GM12878 (cell line): Measurements from ENCODE around the gene CHD6. TPM values are rescaled to one million over a fixed set of nuclear protein-coding genes. Genes with fewer than 3 reads are reported as not detected.

Source experiments
- ATAC-seq: fragments of 200-7000 bp; cut with Tn5 transposase; 3 replicates; pipeline ENCODE4 v1.9.1; 2020; ENCODE audit warnings: mild to moderate bottlenecking, moderate library complexity
- BruUV-seq: library from RNA; stranded (reverse); fragments of 400-500 nt; replicated peaks from 2 replicates; lab custom pipeline; 2021; lab: Mats Ljungman, UMichigan
- CTCF ChIA-PET: fragments of 300-600 bp; sonication (Branson Sonifier 250); formaldehyde crosslinking; extraction: SDS; loops from one replicate; lab custom pipeline; 2021; ENCODE audit warnings: inconsistent platforms; lab: Yijun Ruan, JAX
- POLR2A ChIA-PET: fragments of 350-600 bp; formaldehyde crosslinking; extraction: SDS; loops from one replicate; lab custom pipeline; 2021; ENCODE audit warnings: inconsistent platforms; lab: Charles Lee
- RAD21 ChIA-PET: fragments of 300-600 bp; sonication (Branson Sonifier 250); formaldehyde crosslinking; loops from one replicate; lab custom pipeline; 2023; ENCODE audit warnings: antibody characterized with exemption; ENCODE audit not compliant: unreplicated experiment; lab: Charles Lee
- SMC1A ChIA-PET: fragments of 300-600 bp; sonication (Branson Sonifier 250); formaldehyde crosslinking; loops from one replicate; lab custom pipeline; 2023; ENCODE audit not compliant: unreplicated experiment, uncharacterized antibody; lab: Charles Lee
- DNase-seq: peaks from one replicate; pipeline ENCODE4 v3.0.0-alpha.2; 2011; ENCODE audit warnings: low read depth, low spot score
- FAIRE-seq: peaks from 3 replicates; lab custom pipeline; 2011; peaks lifted over from hg19 to GRCh38; lab: Jason Lieb, UNC
- H2AFZ ChIP-seq: 2 replicates; pipeline ENCODE4 v1.6.0; 2011; ENCODE audit warnings: low read depth, low read length, control low read depth; ENCODE audit not compliant: control insufficient read depth
- H3K27ac ChIP-seq: 2 replicates; pipeline ENCODE4 v1.5.1; 2011; ENCODE audit warnings: control low read depth; ENCODE audit not compliant: control insufficient read depth, insufficient read depth
- H3K27me3 ChIP-seq, 2 experiments: replicated peaks in 1 of 2; 2 replicates each; pipeline versions ENCODE4 v1.6.0 to v1.6.1; 2011; ENCODE audit warnings: low read length in 1 of 2; ENCODE audit not compliant: control insufficient read depth in 2 of 2, insufficient read depth in 2 of 2
- H3K36me3 ChIP-seq, 2 experiments: 2 replicates each; pipeline ENCODE4 v1.5.1; 2011; ENCODE audit warnings: low read length in 1 of 2; ENCODE audit not compliant: control insufficient read depth in 2 of 2, insufficient read depth in 2 of 2
- H3K4me1 ChIP-seq: 2 replicates; pipeline ENCODE4 v1.6.1; 2011; ENCODE audit warnings: mild to moderate bottlenecking, low read length, moderate library complexity, mixed read lengths; ENCODE audit not compliant: control insufficient read depth, insufficient read depth
- H3K4me2 ChIP-seq: 2 replicates; pipeline ENCODE4 v1.6.0; 2011; ENCODE audit warnings: control low read depth; ENCODE audit not compliant: control insufficient read depth, insufficient read depth
- H3K4me3 ChIP-seq: fragments of 200-600 bp; sonication (generic); 2 replicates; pipeline ENCODE4 v1.5.1; 2016
- H3K79me2 ChIP-seq: 2 replicates; pipeline ENCODE4 v1.6.0; 2011; ENCODE audit warnings: low read length; ENCODE audit not compliant: control insufficient read depth, insufficient read depth
- H3K9ac ChIP-seq: 2 replicates; pipeline ENCODE4 v1.8.0; 2011; ENCODE audit warnings: low read length, control low read depth, mixed read lengths; ENCODE audit not compliant: control insufficient read depth, insufficient read depth
- H3K9me3 ChIP-seq: replicated peaks from 3 replicates; pipeline ENCODE4 v1.5.1; 2011; ENCODE audit warnings: mild to moderate bottlenecking, low read length; ENCODE audit not compliant: control insufficient read depth, insufficient read depth
- H4K20me1 ChIP-seq: 2 replicates; pipeline ENCODE4 v1.6.0; 2011; ENCODE audit not compliant: control insufficient read depth, insufficient read depth
- ATF2 ChIP-seq: IDR thresholded peaks from 2 replicates; pipeline ENCODE4 v1.6.1; 2012; ENCODE audit warnings: low read length, inconsistent platforms
- BACH1 ChIP-seq: fragments of 450-650 bp; IDR thresholded peaks from 2 replicates; pipeline ENCODE4 v1.6.1; 2017; ENCODE audit warnings: mild to moderate bottlenecking, borderline replicate concordance
- MLLT1 ChIP-seq: fragments of 450-650 bp; IDR thresholded peaks from 2 replicates; pipeline ENCODE4 v1.6.1; 2016; ENCODE audit warnings: mild to moderate bottlenecking
- MYB ChIP-seq: fragments of 150-350 bp; IDR thresholded peaks from 2 replicates; pipeline ENCODE4 v1.6.1; 2014; ENCODE audit warnings: mild to moderate bottlenecking, low read depth, low read length, borderline replicate concordance
- NBN ChIP-seq: fragments of 450-650 bp; IDR thresholded peaks from 2 replicates; pipeline ENCODE4 v1.6.1; 2016
- PAX5 ChIP-seq: IDR thresholded peaks from 2 replicates; pipeline ENCODE4 v1.6.1; 2011; ENCODE audit warnings: low read depth, low read length, borderline replicate concordance
- RCOR1 ChIP-seq: conservative IDR thresholded peaks from 2 replicates; pipeline ENCODE4 v1.6.1; 2012; ENCODE audit warnings: low read depth, low read length, improper control_type of control experiment
- WGBS: methylation state at CpG from one replicate; pipeline ENCODE4 v1.1.6; 2016; ENCODE audit warnings: low lambda C conversion rate; ENCODE audit not compliant: insufficient replicate concordance, insufficient coverage; ENCODE audit errors: missing lambda C conversion rate; 5-methylcytosine and 5-hydroxymethylcytosine counted together
- in situ Hi-C: fragments of 300-500 bp; cut with MboI; formaldehyde crosslinking; loops from 9 replicates; pipeline ENCODE4 v1.14.3; 2018; ENCODE audit warnings: mixed read lengths
- intact Hi-C: fragments of 100-400 bp; cut with micrococcal nuclease; formaldehyde crosslinking; loops from one replicate; pipeline ENCODE4 v1.14.2; 2022; ENCODE audit not compliant: unreplicated experiment
- polyA plus RNA-seq, 11 experiments: library from polyadenylated mRNA; depleted of rRNA in 4 of 11; unstranded in 6 of 11; stranded (reverse) in 5 of 11; fragments of >200 nt; fragmentation: Nextera tagmentation in 4 of 11; fragmentation: Illumina TruSeq in 1 of 11; extraction: Ambion mirVana in 4 of 11; extraction: Trizol in 1 of 11; gene quantifications; 1 replicate in 1 of 11; 2 replicates in 10 of 11; pipeline versions ENCODE4 v1.2.1 to v1.2.3, GENCODE V29; 2011 to 2016; ENCODE audit warnings: inconsistent platforms in 2 of 11, missing spikeins in 2 of 11, low read depth in 1 of 11
- total RNA-seq, 4 experiments: library from RNA; depleted of rRNA in 3 of 4; stranded (reverse); fragments of >200 nt in 3 of 4; fragmentation: Illumina TruSeq in 1 of 4; extraction: Trizol in 1 of 4; gene quantifications; 2 replicates each; pipeline versions ENCODE4 v1.2.1 to v1.2.3, GENCODE V29; 2013 to 2021
- TF ChIP-seq, protein P1 (sequence below): IDR thresholded peaks from 2 replicates; pipeline ENCODE4 v1.6.1; 2012; ENCODE audit warnings: low read depth, low read length, improper control_type of control experiment

The CHD6 gene
- total and polyA plus RNA-seq, 10 of the 15 experiments (the other 5 are each of a cell fraction or from before 2014, with no cell fraction given) = 4.3 to 25.5 (median 17.1) TPM

DNA sequence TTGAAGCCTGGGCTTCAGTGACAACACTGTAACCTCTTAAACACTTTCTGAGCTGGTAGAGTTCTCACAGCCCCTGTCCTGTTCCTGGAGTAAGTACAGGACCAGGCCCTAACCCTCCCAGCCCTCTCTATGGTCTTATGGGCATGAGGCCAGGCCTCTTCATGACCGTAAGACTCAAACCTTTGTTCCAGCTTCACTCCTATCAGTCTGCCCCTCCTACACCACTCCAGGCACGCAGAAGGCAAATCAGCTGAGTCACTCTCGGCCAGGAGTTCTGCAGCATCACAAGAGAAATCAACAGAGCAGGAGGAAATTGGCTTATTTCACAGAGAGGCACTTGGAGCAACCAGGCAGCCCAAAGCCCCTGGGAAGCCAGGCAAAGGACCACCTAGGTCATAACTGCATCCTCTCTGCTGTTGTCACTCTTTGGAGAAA lies 25.3 kb upstream of the CHD6 start:
- no peak overlapping the region for H3K4me2 ChIP-seq
- no peak overlapping the region for H3K27ac ChIP-seq
- RAD21 ChIA-PET = no interaction called here
- peak overlapping the region; percentile 5; the same call in 1 of the 2 replicates for H2AFZ ChIP-seq
- ATAC-seq (no peak), DNase-seq (no peak), FAIRE-seq (no peak)
- H3K79me2 ChIP-seq = no peaks in the 10 kb centered on the region
- no peaks in the 10 kb centered on the region for H3K9me3 ChIP-seq
- POLR2A ChIA-PET = interaction anchor here (0.8 kb wide), 1 partner anchor 35 kb away, joined by 3 read pairs; no protein-coding TSS in a partner anchor
- no peak for TF ChIP-seq PAX5
- no peak for TF ChIP-seq NBN
- TF ChIP-seq MYB = no peak
- TF ChIP-seq RCOR1 = no peak
- TF ChIP-seq, protein P1, sequence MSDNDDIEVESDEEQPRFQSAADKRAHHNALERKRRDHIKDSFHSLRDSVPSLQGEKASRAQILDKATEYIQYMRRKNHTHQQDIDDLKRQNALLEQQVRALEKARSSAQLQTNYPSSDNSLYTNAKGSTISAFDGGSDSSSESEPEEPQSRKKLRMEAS = no peak
- no peak for TF ChIP-seq MLLT1
- peak; percentile 51; the same call in 1 of the 2 replicates for TF ChIP-seq BACH1
- no peak for TF ChIP-seq ATF2
- CTCF ChIA-PET = no interaction called here
- no peak overlapping the region for H3K4me3 ChIP-seq
- 49% methylated on average over 3 of the region's 3 CpGs for WGBS
- intact Hi-C loops (no loop called here), in situ Hi-C loops (no loop called here)
- H3K36me3 ChIP-seq = no peaks in the 10 kb centered on the region
- SMC1A ChIA-PET = interaction anchor here (0.5 to 1.7 kb wide), 4 partner anchors 9 to 32 kb away, joined by 3 to 6 read pairs (median 3); no protein-coding TSS in a partner anchor
- H3K27me3 ChIP-seq = peaks cover 0 to 3% of the 10 kb centered on the region in 2 experiments; a peak in 1 of 4 replicates
- no peaks in the 10 kb centered on the region for H4K20me1 ChIP-seq
- no peaks in the 10 kb centered on the region; the same call in 1 of the 2 replicates for H3K4me1 ChIP-seq
- BruUV-seq = no TSS peak
- no peak overlapping the region for H3K9ac ChIP-seq
